ENCODE measurements around the gene WDR11. TPM values are rescaled to one million over a fixed set of nuclear protein-coding genes. Genes with fewer than 3 reads are reported as not detected.

WDR11 gene
- polyA plus RNA-seq, 2 of the 4 experiments (the other 2 are of a cell fraction) = 34.4 to 87.1 TPM

GRCh38 chr10:120873741-120874140 lies 22.6 kb downstream of the WDR11 start:
- TF ChIP-seq RAD21 (conservative IDR thresholded peaks at IDR 0.05 in 1 of 2, IDR thresholded peaks at IDR 0.05 in 1 of 2) (no peak), PHF8 (IDR thresholded peaks at IDR 0.05; ENCODE audit: borderline replicate concordance, low read depth) (no peak), EHMT2 (IDR thresholded peaks at IDR 0.05; ENCODE audit: low read depth) (no peak), CEBPB (IDR thresholded peaks at IDR 0.05) (no peak), HEYL (CRISPR knock-in tag; IDR thresholded peaks at IDR 0.05) (no peak), RFX5 (IDR thresholded peaks at IDR 0.05) (no peak), PBX3 (IDR thresholded peaks at IDR 0.05) (no peak)
- DNase-seq (ENCODE audit: low read depth in 1 of 2, low spot score in 1 of 2) (no peak), ATAC-seq (no peak), FAIRE-seq (no peak)
- Histone ChIP-seq H3K4me2 (no peak overlapping the region), H3K27ac (no peak overlapping the region), H3K4me3 (no peak overlapping the region), H3K4me1 (no peaks in the 10 kb centered on the region), H3K9me3 (no peaks in the 10 kb centered on the region)
- POLR2A ChIA-PET = interaction anchor here (1.2 kb wide), 1 partner anchor 23 kb away, joined by 3 read pairs; the partner anchor contains the start of gene WDR11
- CTCF ChIA-PET = interaction anchor here (0.6 kb wide), 1 partner anchor 61 kb away, joined by 3 read pairs; no protein-coding TSS in a partner anchor

GRCh38 chr10:120883071-120883470 lies 31.9 kb downstream of the WDR11 start:
- WGBS (ENCODE audit: missing lambda C conversion rate) = 100% methylated on average over 1 of the region's 1 CpG
- CTCF ChIA-PET = interaction anchor here (1.0 kb wide), 1 partner anchor 14 kb away, joined by 3 read pairs; no protein-coding TSS in a partner anchor
- no peaks in the 10 kb centered on the region for H3K9me3 ChIP-seq
- DNase-seq (ENCODE audit: low read depth in 1 of 2, low spot score in 1 of 2) (no peak), ATAC-seq (no peak), FAIRE-seq (no peak)
- no peak overlapping the region for H3K27ac ChIP-seq
- no peak for TF ChIP-seq HOXA7 (CRISPR knock-in tag; IDR thresholded peaks at IDR 0.05)
- TF ChIP-seq PHF8 (IDR thresholded peaks at IDR 0.05; ENCODE audit: borderline replicate concordance, low read depth) = no peak
- no peak for TF ChIP-seq RFX5 (IDR thresholded peaks at IDR 0.05)
- no peak for TF ChIP-seq PBX3 (IDR thresholded peaks at IDR 0.05)
- no peak for TF ChIP-seq POLR2A (IDR thresholded peaks at IDR 0.05; ENCODE audit: low read length)
- no peak for TF ChIP-seq CBX2 (IDR thresholded peaks at IDR 0.05; ENCODE audit: borderline replicate concordance, low read depth)
- TF ChIP-seq KDM5A (IDR thresholded peaks at IDR 0.05) = no peak
- no peak for TF ChIP-seq CEBPB (IDR thresholded peaks at IDR 0.05)
- TF ChIP-seq CBX8 (IDR thresholded peaks at IDR 0.05) = no peak
- TF ChIP-seq, protein P1, sequence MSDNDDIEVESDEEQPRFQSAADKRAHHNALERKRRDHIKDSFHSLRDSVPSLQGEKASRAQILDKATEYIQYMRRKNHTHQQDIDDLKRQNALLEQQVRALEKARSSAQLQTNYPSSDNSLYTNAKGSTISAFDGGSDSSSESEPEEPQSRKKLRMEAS (IDR thresholded peaks at IDR 0.05) = no peak
- TF ChIP-seq JUNB (IDR thresholded peaks at IDR 0.05) = no peak
- no peak for TF ChIP-seq RCOR1 (IDR thresholded peaks at IDR 0.05; ENCODE audit: low read depth, low read length)
- TF ChIP-seq, protein P2, sequence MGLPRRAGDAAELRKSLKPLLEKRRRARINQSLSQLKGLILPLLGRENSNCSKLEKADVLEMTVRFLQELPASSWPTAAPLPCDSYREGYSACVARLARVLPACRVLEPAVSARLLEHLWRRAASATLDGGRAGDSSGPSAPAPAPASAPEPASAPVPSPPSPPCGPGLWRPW (IDR thresholded peaks at IDR 0.05) = no peak
- TF ChIP-seq, protein P3, sequence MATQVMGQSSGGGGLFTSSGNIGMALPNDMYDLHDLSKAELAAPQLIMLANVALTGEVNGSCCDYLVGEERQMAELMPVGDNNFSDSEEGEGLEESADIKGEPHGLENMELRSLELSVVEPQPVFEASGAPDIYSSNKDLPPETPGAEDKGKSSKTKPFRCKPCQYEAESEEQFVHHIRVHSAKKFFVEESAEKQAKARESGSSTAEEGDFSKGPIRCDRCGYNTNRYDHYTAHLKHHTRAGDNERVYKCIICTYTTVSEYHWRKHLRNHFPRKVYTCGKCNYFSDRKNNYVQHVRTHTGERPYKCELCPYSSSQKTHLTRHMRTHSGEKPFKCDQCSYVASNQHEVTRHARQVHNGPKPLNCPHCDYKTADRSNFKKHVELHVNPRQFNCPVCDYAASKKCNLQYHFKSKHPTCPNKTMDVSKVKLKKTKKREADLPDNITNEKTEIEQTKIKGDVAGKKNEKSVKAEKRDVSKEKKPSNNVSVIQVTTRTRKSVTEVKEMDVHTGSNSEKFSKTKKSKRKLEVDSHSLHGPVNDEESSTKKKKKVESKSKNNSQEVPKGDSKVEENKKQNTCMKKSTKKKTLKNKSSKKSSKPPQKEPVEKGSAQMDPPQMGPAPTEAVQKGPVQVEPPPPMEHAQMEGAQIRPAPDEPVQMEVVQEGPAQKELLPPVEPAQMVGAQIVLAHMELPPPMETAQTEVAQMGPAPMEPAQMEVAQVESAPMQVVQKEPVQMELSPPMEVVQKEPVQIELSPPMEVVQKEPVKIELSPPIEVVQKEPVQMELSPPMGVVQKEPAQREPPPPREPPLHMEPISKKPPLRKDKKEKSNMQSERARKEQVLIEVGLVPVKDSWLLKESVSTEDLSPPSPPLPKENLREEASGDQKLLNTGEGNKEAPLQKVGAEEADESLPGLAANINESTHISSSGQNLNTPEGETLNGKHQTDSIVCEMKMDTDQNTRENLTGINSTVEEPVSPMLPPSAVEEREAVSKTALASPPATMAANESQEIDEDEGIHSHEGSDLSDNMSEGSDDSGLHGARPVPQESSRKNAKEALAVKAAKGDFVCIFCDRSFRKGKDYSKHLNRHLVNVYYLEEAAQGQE (IDR thresholded peaks at IDR 0.05) = no peak
- TF ChIP-seq NR3C1 (IDR thresholded peaks at IDR 0.05) = no peak
- no peak for TF ChIP-seq JUN (IDR thresholded peaks at IDR 0.05)
- TF ChIP-seq MYC (IDR thresholded peaks at IDR 0.05; ENCODE audit: borderline replicate concordance, low read length) = no peak
- TF ChIP-seq POLR2AphosphoS2 (conservative IDR thresholded peaks at IDR 0.05; ENCODE audit: low read length) = no peak
- no peak for TF ChIP-seq HEYL (CRISPR knock-in tag; IDR thresholded peaks at IDR 0.05)
- H3K4me1 ChIP-seq = no peaks in the 10 kb centered on the region
- POLR2A ChIA-PET = no interaction called here
- no peak overlapping the region for H3K4me3 ChIP-seq
- H3K4me2 ChIP-seq = no peak overlapping the region

All from A549 (cell line).